Astrocyte of the hippocampus (primary cell): ENCODE data around the gene TXNDC12.

Source experiments
- DNase-seq: peaks from one replicate; pipeline ENCODE4 v3.0.0; 2011; ENCODE audit warnings: low read depth, low spot score

The TXNDC12 gene

GRCh38 chr1:51998701-51999100 lies 56.3 kb downstream of the TXNDC12 start:
- DNase-seq: no peak

- no peak for DNase-seq
These were observed 57.0 kb downstream of the TXNDC12 start for GRCh38 chr1:51997974-51998382.

GRCh38 chr1:51990478-51990965 lies 64.5 kb downstream of the TXNDC12 start, which contains the start of gene RAB3B:
RAB3B (minus strand) TSS chr1:51990700; CDS start chr1:51977117, 13,583 bp downstream.
- peak; percentile 86 for DNase-seq

- no peak for DNase-seq
These were observed 65.2 kb downstream of the TXNDC12 start for GRCh38 chr1:51989582-51990477.

GRCh38 chr1:51988254-51988653 lies 66.7 kb downstream of the TXNDC12 start:
- DNase-seq: no peak

- no peak for DNase-seq
These were observed 68.3 kb downstream of the TXNDC12 start for GRCh38 chr1:51986718-51987117.

GRCh38 chr1:51982161-51982560 lies 72.8 kb downstream of the TXNDC12 start:
- no peak for DNase-seq

GRCh38 chr1:51981555-51981954 lies 73.4 kb downstream of the TXNDC12 start:
- no peak for DNase-seq

- no peak for DNase-seq
These were observed 76.9 kb downstream of the TXNDC12 start for GRCh38 chr1:51978099-51978498.

- DNase-seq: no peak
These were observed 78.0 kb downstream of the TXNDC12 start for GRCh38 chr1:51976846-51977602.

- peak; percentile 14 for DNase-seq
These were observed 81.2 kb downstream of the TXNDC12 start for GRCh38 chr1:51973587-51974474.
